Stimulated activated CD4-positive, alpha-beta T cell treated with anti-CD3 and anti-CD28 coated beads, Interleukin-2, amount 100 ng/mL, for 48 hours (primary cell): ENCODE results near the gene CXCR3.
"Not testable (repeated sequence)": the region's sequence is repeated elsewhere in the genome, so short reads cannot be mapped to it uniquely, and the experiment has no call there.

Source experiments
- DNase-seq, 2 donors: peaks; one replicate each; pipeline ENCODE4 v3.0.0-alpha.2; 2020

The CXCR3 gene

DNA sequence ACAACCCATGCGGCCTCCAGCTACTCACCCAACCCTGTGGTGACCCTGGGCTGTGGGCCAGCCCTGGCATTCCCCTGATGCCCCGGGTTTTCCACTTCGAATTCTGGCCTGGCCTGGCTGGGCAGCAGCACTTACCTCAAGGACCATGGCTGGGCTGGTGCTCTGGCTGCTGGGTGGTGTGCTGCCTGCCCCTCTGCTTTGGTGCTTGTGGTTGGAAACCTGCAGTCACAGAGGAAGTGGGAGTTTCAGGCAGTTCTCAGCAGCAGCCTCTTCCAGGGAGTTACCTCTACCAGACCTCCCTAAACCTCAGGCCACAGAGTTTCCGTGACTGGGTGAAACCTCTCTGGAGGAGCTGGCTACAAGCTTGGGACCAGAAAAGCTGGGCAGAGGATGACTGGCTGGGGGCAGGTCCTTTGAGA lies at the start of gene CXCR3:
Gene CXCR3, minus strand, starts transcription at position 209 of the 419 bp plus-strand sequence. Its CDS starts 62 bp downstream, at position 147.
- DNase-seq, result peak; percentile 50 to 57

DNA sequence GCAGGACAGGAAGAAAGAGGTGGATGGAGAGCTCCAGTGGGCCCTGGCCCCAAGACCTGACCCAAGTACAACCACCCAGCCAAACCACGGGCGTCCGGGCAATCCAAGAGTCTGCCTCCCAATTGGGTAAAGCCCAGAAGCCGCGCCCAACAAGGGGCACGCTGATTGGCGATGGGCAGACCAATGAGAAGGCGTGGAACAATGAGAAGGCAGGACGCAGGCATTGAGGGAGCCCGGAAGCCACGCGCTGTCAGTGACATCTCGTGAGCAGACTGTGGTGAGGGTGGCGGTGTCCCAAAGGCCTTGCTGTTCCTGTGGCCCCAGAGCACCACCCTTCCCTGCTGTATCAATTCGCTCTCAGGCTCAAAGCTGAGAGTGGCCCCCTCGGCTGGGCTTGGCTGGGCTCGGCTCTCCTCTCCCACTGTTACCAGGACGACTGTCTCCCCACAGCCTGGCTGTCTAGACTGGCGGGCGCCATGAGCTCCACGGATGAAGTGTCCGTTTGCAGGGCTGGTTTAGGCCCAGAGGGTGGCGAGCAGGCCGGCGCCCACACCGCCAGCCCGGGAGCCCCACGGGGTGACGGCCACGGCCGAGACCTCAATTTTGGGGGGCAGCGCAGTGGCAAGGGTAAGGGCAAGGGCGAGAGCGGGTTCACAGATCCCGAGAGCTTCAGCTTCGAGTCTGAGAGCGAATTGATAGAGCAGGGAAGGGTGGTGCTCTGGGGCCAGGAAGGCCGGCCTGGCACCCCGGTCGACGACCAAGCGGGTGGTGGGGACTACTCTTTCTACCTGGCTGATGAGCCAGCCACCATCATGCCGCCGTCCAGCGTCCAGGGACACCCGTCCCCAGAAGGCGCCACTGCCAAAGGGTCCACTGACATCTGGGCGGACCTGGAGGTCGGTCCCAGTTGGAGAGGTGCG lies 49.3 kb upstream of the CXCR3 start, which contains the start of gene LOC101059915:
Gene LOC101059915, plus strand, starts transcription at position 219 of the 920 bp plus-strand sequence.
- no peak for DNase-seq

DNA sequence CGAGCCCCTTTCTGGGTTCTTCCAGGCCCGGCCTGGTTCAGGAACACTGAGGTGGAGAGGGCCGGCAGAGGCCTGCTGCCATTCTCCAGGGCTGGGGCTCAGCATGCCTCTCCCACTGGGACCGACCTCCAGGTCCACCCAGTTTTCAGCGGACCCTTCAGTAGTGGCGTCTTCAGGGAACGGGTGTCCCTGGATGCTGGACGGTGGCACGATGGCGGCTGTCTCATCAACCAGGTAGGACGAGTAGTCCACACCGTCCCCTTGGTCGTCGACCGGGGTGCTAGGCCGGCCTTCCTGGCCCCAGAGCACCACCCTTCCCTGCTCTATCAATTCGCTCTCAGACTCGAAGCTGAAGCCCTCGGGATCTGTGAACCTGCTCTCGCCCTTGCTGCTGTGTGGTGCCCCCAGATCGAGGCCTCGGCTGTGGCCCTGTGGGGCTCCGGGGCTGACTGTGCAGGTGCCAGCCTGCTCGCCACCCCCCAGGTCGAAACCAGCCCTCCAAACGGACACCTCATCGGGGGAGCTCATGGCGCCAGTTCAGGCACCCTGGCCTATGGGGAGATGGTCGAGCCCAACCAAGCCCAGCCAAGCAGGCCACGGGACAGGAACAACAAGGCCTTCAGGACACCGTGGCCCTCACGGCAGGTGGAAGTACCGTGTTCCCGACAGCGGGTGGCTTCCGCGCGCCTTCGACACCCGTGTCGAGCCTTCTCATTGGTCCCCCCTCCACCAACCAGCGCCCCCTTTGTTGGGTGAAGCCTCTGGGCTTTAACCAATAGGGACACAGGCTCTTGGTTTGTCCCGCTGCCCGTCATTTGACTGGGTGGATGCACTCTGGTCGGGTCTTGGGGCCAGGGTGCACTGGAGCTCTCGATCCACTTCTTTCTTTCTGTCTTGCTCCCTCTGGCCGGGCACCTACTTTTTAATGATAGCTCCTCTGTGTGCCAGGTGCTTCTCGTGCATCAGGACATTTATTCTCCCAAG lies 48.2 kb upstream of the CXCR3 start:
- DNase-seq, result no peak

DNA sequence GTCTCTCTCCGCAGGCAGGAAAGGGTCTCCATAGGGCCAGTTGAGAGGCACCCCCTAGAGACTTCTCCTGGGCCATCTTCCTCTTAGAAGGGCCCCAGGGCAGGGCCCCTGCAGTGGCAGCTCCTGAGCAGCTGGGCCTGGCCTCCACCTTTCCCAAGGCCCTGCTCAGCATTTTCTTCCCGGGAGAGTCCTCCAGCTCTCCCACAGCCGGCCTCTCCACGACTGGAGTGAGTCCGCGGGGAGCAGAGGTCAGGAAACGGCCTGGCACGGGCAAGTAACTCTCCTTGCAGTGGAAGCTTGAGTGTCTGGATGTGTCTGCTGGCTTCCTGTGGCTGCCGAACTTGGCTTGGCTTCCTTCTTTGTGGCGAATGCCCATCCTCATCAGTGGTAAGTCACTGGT lies 47.4 kb upstream of the CXCR3 start:
- DNase-seq, result no peak

DNA sequence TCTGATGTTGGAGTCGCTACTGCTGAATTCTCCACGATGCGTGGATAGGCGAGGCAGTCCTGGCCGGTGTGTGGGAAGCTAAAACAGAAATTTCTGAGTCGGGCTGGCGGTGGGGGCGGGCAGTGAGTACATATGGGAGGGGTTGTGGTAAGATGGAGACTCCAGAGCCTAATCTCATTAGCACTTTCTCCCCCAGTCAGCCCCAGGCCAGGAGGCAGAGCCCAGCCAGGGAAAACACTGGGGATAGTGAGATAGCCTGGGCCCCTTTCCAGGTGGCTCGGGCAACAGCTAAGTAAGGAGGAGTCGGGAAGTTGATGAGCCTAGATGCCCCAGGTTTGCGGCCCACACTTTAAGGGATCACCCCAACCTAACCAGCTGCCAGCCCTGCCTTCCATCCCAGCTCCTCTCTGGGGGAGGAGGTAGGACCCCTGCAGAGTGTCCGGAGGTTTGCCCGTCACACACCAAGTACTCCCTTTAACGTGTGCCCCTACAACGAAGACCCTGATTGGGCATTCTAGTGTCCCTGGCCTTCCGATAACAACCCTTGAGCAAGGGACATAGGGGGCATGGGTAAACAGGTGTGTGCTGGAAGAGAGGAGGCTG lies 46.7 kb upstream of the CXCR3 start:
- DNase-seq, result no peak

DNA sequence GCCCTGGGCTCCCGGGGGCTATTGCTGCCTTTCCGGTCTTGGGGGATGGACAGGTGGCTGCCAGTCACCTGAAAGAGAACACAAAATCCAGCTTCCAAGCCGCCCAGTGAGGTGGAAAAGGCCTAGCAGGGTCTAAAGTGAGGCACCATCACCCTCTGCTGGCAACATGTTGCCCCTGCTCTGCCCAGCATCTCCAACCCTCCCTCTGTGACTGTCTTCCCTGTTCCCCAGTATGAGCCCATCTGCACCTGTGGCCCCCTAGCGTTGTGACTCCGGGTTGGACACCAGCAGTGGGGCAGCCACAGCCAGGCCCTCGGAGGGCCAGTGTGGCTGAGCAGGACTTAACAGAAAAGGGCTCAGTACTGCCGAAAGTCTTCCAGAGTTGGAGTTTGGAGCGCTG lies 45.9 kb upstream of the CXCR3 start:
- DNase-seq, result not testable (repeated sequence)

DNA sequence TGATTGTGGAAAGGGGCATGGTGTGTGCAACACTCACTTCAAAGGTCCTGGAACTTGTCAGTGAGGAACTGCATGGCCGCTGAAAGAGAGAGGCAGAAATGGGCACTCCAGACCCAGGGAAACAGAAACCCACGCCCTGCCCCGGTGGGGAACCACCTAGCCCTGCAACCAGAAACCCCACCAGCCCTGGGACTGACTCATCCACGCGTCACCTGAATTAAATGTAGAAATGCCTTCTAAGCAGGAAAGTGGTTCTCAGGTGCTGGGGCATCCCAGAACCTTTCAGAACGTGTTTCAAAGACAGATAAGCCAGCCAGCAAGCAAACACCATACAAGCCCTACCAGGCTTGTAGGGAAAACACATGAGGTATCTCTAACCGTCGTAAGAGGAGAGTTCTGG lies 44.9 kb upstream of the CXCR3 start:
- DNase-seq, result peak; percentile 38 to 41

DNA sequence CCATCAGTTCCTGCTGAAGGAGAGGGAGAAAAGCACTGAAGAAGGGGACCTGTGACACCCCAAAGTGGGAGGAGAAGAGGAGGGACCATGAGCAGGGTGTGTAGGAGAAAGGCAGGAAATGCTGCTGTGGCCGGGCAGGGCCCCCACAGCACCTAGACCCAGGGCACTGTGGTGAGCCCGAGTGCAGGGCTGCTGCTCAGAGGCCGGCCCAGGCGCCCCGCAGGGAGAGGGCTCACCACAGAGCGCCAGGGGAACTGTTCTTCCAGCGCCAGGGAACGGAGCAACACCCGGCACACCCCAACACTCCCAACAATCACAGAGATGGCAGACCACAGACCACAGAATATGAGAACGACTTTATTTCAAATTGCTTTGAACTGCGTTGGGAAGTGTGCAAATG lies 44.3 kb upstream of the CXCR3 start:
- DNase-seq, result not testable (repeated sequence)

DNA sequence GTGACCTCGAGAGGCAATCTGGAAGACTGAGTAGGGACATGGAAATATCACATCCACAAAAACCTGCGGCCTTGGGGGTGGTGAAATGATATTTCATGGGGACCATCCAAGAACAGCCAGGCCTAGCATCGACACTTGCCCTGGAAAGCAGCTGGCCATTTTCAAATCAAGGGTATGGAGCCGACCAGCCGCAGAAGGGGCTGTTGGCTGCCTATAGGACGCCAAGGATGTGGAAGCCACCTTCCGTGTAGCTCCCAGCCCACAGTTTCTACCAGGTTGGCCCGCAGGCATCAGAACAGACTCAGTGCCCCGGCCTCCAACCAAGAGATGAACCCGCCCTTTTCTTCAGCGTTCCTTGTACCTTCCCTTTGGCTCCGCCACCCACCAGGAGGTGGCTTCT lies 43.6 kb upstream of the CXCR3 start:
- DNase-seq, result no peak

DNA sequence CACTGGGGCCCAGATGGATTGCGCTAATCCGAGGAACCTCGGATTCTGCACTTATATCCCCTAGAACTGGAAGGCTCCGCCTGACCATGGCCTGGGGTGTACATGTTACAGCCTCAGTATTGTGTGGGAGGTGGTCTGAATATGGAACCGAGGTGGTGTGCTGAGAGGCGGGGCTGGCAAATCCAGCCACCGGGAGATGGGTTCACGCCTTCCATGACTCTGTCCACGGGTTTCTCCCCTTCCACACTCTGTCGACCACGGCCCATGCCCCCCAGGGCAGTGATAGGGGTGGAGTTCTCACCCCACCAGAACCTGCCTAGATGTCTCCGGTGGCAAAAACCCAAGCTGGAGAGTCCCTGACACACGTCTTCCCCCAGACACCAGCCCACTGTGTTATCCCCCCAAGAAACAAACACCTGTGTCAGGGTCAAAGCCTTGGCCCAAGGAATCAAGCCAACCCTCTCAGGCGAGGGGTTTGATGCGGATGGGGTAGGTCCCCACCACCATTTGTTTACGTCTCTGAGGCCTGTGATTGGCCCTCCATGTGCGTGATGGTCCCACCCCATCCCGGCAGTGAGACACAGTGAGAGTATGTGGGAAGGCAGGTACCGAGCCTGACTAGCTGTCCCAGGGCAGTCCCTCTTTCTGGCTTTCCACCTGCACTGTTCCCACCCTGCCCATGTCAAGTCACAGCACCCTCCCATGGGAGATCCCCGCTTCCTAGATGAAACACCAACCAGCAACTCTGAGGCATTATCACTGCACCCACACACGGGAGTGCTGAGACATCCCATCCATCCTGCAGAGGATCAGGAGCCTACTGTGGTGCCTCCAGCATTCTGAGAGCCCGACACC lies 42.5 kb upstream of the CXCR3 start:
- DNase-seq, result no peak

DNA sequence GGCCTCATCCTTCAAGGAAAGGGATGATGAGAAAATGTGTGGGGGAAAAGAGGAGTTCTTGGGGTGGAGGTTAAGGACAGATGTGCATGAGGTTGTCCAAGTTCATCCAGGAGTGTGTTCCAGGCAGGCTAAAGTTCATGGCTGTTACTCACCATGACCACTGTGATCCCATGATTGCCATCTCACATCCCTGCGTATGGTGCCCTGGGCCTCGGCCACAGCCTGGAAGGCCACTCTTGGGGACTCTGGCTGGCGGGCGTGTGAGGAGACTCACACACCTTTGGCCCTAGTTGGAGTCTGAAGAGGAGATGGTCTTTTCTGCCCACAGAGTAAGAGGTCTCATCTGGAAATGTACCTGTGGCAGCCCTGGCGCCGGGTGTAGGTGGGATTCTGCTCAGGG lies 41.6 kb upstream of the CXCR3 start:
- DNase-seq, result no peak

DNA sequence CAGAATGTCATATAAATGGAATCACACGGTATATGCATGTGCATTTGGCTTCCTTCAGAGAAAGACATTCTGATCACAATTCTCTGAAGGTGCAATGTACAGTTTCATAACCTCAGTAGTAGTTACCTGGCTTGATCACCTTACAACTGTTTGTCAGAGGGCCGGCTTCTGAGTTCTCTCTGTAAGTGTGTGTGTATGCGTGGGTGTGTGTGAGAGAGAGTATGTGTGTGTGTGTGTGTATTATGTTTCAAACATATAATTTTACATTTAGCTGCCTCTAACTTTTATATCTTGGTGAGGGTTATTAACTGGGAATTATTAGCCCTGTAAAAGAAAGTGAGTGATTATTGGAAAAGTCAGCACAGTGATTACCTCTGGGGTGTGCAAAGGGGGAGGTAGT lies 41.0 kb upstream of the CXCR3 start:
- no peak for DNase-seq

DNA sequence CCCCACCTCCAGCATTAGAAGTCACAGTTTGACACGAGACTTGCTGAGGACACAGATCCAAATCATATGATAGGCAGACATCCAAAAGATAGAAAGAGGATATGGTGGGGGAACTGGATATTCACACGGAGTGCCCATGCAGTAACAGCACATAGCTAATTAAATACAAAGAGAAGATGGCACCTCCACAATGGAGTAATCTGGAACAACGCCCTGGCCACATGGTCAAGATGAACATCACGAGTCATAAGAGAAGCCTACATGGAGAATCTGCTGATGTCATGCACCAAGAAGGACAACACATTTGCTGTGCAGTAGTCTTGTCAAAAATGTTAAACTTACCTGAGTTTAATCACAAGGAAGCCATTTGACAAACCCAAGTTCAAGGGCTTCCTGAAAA lies 39.0 kb upstream of the CXCR3 start:
- no peak for DNase-seq

DNA sequence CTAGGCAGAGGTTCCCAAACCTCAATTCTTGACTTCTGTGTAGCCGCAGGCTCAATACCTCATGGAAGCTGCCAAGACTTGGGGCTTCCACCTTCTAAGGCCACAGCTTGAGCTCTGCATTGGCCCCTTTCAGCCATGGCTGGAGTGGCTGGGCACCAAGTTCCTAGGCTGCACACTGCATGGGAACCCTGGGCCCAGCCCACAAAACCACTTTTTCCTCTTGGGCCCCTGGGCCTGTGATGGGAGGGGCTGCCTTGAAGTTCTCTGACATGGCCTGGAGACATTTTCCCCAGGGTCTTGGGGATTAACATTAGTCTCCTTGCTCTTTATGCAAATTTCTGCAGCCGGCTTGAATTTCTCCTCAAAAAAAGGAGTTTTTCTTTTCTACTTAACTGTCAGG lies 35.0 kb upstream of the CXCR3 start:
- no peak for DNase-seq

DNA sequence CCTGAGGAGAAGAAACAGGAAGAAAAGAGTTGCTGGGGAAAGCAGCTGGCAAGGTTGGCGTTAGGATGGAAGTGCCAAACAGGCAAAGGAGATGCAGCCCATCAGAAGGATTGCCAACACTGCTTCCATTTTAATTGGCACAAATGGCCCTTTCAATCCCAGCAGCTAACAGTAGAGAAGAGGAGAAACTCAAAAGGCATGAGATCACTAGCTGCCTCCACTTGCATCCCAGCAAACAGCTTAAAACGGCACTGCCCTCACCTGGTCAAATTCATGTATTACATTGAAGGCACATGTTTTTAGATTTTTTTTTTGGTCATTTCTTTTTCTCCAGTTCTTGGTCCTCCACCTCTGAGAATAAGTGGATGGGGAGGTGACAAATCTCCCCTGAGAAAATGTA lies 34.1 kb upstream of the CXCR3 start:
- peak; percentile 47 to 56 for DNase-seq

DNA sequence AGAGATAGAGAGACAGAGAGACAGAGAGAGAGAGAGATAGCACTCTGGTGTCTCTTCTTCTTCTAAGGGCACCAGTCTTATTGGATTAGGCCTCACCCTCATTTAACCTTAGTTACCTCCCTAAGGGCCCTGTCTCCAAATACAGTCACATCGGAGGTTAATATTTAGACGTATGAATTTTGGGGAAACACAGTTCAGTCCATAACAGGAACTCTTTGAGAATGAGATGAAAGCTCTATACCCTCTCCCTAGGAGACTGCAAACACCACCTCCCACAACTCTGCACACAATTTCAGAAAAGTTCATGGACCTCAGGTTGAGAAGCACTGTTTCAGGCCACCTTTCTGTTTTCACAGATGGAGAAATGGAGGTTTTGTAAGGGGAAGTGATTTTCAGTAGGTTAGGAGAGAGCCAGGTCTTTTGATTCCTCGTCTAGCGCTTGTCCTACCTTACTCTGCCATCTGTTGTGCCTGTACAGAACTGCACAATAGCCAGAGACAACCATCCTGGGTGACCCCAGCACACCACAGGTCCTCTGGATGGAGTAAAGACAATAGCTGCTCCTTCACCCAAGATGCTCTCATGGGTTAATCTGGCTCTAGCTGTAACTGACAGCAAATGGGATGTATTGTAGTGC lies 32.1 kb upstream of the CXCR3 start:
- no peak for DNase-seq

DNA sequence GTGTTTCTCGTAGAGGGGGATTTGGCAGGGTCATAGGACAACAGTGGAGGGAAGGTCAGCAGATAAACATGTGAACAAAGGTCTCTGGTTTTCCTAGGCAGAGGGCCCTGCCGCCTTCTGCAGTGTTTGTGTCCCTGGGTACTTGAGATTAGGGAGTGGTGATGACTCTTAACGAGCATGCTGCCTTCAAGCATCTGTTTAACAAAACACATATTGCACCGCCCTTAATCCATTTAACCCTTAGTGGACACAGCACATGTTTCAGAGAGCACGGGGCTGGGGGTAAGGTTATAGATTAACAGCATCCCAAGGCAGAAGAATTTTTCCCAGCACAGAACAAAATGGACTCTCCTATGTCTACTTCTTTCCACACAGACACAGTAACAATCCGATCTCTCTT lies 26.1 kb upstream of the CXCR3 start:
- not testable (repeated sequence) for DNase-seq

DNA sequence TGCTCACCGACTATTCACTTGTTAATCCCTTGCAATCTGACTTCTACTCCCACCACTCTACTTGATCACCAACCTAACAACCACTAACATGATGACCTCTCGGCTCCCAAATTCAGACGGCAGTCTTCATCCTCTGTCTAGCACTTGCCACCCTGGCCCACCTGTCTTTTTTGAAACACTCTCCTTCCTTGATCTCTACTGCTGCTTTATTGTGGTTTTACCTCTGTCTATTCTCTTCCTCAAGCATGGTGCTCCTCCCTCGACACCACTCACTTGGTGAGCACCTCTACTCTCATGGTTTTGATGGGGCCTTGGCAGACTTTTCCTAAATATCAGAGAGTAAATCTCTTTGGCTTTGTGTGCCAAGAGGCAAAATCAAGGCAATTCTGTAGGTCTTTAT lies 21.7 kb upstream of the CXCR3 start:
- DNase-seq, result no peak

DNA sequence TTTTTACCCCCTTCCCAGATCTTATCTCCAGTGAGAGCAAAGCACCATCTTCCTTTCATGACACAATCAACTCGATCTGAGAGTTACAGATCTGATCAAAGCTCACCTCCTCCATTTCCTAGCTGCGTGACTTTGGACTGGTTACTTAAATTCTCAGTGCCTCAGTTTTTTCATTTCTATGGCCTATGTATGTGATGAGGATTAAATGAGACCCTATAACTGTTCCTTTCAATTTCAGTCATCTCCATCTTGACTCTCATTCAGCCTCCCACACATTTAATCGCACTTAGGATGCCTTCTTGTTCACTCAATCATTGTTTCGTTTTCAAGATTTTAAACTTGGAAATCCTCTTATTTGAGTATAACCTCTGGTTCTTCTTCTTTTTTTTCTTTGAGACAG lies 20.1 kb upstream of the CXCR3 start:
- no peak for DNase-seq

DNA sequence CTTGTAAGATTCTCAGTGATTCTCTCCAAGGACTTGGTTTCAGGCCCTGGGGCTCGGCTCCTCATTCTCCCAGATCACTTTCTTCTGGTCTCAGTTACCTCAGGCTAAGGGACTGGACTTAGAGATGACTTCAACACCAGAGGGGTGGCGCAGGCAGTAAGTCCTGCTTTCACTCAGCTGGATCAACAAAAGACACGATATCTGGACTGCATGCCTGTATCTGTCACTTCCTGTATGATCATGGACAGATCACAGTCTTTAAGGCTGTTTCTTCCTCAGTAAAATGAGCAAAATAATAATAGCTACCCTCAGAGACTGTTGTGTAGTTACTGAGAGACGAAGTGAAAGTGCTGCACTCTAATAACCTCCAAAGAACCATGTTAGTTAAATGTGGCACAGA lies 19.5 kb upstream of the CXCR3 start:
- no peak for DNase-seq

DNA sequence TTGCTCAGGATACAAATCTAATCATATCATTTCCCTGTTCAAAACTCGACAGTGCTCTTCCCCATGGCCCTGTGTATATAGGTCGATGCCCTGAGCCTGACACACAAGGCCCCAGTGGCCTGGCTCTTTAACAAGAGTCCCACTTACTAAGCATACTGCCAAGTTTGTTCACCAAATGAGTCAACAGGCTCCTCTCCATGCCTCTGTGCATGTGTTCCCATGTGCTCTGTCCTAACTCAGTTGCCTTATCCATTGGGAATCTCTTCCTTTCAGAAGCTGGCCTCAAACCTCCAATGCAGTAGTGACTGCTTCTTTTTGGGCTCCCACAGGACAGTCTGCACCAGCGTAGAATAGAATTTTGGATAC lies 18.9 kb upstream of the CXCR3 start:
- no peak for DNase-seq
